Hematopoietic multipotent progenitor cell treated with erythropoietin and hydrocortisone succinate and interleukin-3 and kit ligand, for 8 days (in vitro differentiated cells): Measurements from ENCODE around the gene COPA.
"Not testable (repeated sequence)": the region's sequence is repeated elsewhere in the genome, so short reads cannot be mapped to it uniquely, and the experiment has no call there.

Experiments
- DNase-seq: peaks from one replicate; pipeline ENCODE4 v3.0.0-alpha.2; 2015

COPA gene

DNA sequence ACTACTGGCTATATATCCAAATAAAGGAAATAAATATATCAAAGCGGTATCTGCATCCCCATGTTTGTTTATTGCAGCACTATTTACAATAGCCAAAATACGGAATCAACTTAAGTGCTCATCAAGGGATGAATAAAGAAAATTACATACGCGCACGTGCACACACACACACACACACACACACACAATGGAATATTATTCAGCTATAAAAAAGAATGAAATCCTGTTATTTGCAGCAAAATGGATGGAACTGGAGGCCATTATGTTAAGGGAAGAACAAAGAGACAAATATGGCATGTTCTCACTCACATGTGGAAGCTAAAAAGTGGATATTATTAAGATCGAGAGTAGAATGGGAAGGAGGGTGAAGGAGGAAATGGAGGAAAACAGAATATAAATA is 20.2 kb downstream of the COPA start:
- no peak for DNase-seq

DNA sequence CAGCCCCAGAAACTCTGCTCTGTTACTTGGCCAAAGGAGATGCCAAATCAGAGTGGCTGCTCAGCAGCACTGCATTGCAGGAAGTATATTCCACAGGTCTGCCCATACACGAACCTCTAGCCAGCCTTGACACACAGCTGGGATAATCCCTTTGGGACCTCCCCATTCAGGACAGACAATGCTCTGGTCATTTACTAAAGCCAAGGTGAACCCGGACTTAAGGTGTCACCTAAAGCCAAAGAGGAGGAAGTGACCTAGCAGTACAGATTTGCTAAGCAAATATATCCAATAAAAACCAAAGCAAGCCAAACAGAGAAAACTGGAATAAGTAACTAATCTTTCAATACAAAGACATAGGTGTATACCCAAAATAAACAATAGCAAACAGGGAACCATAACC is 27.7 kb downstream of the COPA start:
- DNase-seq: no peak

DNA sequence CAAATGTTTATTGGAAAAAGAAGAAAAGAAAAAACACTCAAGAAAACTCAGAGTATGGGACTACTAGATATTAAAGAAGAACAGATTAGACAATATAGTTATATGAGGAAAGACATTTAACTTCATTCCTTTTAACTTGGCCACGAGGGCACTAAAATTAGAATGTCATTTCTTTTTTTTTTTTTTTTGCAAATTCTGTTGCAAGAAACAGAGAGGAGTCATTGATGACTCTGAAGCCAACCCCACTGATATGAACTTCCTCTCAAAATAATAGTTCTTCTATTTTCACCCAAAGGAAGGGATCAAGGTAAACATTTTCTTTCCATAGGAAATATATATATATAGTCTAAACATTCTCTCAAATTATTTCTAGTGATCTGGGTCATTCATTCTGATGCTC is 33.5 kb downstream of the COPA start:
- DNase-seq: no peak

DNA sequence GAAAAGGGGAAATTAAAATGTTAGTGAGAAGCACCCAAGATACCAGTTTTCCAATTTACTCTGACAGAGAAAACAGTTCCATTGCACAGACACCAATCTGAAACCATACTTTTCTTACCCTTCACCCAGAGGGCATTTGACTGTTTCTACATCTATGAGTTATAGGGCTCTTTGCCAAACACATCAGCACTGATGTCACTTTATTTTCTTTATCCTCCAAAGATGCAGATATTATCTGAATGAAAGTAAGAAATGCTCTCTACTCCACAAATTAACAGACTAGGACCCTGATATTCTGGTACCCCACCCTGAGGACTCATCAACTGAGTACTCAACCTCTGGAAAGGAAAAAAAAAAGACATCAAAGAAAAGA is 33.9 kb downstream of the COPA start:
- DNase-seq: no peak

DNA sequence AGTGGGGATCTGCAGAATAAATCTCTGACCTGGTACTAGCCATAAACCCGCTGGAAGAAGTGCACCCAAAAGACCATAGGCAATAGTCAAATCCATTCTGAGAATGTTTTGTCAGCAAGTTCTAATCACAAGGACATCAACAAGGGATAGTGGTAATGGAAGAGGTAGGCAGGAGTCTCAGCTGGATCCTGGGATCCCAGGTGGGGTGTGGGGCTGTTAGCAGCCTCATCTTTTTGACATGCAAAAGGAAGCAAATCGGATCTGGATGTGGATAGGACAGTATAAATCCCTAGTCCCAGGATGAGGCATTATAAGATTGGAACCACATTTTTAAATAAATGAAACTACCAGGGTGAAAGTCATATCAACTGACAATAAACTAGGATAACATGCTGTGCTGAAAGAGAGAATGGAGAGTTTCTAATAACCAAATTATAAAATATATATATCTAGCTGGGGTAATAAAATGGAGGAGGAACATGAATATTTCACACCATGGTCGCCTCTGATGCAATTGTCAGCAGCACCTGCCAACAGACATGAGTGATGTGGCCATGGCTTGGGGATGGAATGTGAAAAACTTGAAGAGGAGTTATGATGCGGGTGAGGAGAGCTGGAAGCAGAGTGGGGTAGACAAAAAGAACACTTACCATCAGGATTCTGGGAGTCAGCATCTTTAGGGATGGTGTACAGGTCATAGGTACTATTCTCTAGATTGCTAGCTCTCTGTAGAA is 34.4 kb downstream of the COPA start:
- DNase-seq: no peak

DNA sequence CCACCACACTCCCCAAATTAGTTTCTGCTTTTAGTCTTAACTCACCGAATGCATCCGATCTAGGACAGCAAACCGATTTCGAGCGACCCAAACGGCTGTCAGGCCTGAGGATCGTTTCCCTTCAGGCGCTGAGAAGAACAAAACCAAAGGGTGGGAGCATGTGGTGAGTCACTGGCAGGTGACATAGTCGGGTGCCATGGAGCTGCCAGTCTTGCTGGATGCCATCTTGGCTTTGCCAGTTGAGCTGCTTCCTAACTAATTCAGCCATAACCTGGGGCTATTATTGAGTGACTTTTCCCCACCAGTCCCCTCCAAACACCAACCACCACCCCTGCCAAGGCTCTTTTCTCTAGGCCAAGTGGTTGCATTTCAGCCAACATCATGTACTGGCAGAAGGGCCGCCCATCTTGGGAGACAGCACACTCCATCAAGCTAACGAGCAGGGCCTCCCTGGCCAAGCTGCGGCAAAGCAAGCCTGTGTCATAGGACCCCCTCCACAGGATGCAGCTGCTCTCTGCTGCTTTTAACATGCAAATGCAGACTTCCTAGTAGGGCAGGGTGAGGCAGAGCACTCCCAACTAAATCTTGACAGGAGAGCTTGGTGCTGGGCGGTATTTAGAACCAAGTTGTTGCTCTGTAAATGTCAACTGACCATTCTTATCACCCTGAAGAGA is 35.8 kb downstream of the COPA start:
- no peak for DNase-seq

DNA sequence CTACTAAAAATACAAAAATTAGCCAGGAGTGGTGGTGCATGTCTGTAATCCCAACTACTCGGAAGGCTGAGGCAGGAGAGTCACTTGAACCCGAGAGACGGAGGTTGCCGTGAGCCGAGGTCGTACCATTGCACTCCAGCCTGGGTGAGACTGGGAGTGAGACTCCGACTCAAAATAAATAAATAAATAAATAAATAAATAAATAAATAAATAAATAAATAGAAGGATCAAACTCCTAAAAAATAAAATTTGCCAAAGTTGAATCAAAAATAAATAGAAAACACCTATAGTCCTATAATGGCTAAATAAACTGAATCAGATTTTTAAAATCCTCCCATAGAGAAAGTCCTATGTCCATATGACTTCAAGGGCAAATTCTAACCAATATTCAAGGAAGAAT is 42.9 kb downstream of the COPA start:
- no peak for DNase-seq

DNA sequence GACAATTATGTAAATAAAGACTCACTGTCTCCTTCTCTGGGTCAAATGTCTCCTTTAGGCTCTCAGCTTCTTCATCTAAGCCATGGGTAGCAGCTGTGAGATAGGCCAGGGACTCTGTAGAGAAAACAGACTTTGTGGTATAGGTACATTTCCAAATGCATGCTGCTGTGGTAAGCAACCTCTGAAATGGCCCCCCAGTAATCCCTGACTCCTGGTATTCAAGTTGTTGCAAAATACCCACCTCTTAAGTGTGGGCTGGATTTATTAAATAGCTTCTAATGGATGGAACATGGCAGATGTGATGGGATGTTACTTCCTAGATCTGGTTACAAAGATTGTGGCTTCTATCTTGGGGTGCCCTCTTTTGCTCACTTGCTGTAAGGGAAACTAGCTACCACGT is 47.0 kb downstream of the COPA start:
- no peak for DNase-seq

DNA sequence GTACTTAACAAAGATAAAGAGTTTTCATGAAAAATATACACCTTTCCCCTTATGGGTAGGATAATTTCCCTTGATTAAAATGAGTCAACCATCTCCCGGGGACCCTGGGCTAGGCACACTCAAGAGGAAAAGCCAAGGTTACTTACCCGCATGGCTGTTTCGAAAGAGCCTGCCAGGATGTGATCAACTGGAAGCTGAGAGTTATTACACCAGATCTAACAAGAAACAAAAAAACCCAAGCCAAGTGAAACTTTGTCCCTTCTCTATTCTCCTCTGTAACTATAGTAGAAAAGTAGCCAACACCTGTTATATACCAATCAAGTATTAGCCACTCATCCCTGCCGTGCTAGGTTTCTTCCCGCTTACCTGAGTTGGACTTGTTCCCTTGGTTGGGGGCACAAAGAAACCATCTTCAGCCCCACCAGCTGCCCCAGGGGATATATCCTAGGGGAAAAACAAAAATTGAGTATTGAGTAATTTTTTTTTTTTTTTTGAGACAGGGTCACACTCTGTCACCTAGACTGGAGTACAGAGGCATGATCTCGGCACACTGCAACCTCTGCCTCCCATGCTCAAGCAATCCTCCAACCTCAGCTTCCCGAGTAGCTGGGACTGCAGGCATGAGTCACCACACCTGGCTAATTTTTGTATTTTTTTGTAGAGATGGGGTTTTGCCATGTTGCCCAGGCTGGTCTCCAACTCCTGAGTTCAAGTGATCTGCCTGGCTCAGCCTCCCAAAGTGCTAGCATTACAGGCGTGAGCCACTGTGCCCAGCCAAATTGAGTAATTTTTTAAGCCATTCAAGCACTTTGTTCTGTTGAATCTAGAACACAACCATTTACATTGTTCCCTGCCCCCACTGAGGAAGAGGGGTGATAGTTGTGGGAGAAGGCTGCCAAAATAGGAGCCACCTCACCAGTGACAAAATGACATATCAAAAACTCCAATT is 49.8 kb downstream of the COPA start:
- no peak for DNase-seq

DNA sequence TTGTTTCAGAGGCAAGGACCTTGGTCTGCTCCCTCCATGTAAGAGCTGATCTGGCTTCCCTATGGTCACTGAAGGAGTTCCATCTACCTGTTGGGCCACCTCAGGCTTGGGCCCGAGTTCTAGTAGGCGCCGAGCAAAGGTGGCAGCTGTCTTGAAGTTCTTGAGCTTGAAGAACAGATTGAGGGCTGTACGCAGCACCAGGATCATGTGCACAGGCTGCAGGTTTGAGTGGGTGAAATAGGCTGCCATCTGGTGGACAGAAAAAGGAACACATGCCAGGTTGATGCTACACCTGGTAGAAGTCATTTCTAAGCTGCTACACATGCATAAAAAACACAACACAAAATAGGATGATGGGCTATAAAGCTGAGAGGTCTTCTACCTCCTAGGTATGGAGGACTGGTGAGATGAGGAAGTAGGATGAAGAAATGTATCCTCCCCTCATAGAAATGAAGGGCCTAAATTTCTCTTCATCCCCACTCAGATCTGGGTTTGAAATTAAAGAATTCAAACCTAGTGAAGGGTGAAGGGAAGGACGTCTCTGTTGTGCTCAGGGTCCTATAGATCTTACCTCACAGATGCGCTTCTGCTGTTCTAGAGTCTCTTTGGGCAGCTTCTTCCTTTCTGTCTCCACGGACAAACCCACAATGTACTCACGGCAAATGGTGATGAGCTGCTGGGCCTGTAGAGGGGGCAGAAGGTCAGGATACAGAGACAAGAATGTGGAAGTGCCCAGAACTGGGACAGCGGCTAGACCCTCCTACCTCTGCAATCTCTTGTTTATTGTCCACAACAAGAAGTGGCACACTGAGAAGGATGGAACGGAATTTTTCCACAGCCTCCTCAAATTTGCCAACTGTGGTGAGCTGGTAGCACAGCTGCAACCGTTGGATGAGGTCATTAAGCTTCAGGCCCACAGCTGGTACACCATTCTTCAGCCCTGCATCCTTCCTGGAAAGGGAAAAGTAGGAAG is 51.5 kb downstream of the COPA start:
- DNase-seq: peak; percentile 65

DNA sequence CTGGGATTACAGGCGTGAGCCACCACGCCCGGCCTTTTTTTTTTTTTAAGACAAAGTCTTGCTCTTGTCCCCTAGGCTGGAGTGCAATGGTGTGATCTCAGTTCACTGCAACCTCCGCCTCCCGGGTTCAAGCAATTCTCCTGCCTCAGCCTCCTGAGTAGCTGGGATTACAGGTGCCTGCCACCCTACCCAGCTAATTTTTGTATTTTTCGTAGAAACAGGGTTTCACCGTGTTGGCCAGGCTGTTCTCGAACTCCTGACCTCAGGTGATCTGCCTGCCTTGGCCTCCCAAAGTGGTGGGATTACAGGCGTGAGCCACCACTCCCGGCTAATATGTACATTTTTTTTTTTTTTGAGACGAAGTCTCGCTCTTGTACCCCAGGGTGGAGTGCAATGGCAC is 55.3 kb downstream of the COPA start:
- not testable (repeated sequence) for DNase-seq

DNA sequence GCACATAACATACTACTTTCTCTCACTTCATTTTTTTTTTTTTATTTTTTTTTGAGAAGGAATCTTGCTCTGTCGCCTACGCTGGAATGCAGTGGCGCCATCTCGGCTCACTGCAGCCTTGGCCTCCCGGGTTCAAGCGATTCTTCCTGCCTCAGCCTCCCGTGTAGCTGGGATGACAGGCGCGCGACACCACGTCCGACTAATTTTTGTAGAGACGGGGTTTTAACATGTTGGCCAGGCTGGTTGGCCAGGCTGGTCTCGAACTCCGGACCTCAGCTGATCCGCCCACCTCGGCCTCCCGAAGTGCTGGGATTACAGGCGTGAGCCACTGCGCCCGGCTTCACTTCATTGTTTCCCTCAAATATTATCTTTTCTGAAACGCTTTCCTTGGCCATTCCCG is 57.5 kb downstream of the COPA start:
- DNase-seq: no peak

DNA sequence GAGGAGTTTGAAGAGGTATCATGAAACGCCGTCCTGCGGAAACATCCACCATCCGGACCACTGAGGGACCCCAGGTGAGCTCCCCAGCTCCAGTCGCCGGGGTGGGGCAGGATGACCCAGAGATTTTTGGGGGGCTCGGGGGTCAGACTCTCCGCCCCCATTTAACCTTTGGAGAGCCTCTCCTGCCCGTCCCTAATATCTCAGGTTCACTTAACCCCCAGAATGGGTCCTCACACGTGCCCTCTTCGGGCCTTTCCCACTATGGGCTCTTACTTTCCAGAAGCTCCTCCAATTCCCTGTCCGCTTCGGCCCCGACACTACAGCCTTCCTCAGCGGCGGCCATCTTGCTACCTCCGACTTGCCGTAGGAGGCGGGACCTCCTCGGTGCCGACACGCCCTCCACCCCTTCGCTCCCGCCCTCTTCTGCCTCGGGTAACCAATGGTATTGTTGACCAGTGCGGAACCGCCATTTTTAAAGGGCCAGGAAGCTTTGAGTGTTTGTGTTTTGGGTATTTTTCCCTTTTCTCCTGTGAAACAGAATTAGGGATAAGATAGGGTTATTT is 58.2 kb downstream of the COPA start, which contains the start of gene PEX19:
Gene PEX19, minus strand, starts transcription at position 352 of the 563 bp plus-strand sequence. Its CDS starts 9 bp downstream, at position 343.
- DNase-seq: peak; percentile 90

DNA sequence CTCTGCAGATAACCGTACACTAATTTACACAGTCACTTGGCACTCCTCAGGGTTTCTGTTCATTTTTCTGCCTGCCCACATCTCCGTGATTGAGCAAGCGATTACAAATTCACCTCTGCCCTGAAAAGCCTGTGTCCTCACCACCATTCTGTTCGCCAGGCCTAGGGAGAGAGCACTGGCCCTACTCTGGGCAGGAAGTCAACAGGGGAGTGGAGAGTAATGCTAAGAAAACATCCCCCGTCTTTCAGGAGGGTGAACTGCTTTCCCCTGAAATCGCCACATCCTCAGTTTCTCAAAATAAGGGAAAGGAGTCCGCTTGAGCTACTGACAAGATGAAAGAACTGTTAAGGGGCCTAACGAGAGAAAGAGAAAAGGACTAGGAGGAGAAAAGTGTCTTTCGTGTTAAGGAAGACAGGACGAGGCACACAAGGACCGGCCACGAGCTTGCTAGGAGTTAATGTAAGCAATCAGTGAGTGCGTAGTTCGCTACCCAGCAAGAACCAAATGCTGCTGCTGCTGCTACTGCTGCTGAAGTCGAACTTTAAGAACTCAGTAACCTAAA is 58.7 kb downstream of the COPA start:
- DNase-seq: peak; percentile 41

DNA sequence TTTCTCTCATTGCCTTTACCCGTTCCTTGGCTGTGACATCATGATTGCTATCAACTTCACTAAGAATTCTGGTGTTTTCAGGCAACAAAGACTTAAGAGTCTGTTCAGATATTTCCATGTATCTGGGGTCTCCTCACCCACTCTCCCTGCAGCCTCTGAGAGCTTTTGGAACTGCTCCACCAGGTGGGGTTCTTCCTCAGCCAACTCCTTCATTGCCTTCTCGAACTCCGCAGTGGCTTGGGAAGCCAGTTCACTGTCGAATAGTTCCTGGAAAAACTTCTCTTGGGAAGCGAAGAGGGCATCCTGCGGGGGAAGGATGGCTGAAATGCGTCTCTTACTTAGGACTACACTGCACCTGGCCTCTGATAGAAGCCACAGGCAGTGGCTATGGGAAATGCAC is 60.2 kb downstream of the COPA start:
- DNase-seq: no peak

DNA sequence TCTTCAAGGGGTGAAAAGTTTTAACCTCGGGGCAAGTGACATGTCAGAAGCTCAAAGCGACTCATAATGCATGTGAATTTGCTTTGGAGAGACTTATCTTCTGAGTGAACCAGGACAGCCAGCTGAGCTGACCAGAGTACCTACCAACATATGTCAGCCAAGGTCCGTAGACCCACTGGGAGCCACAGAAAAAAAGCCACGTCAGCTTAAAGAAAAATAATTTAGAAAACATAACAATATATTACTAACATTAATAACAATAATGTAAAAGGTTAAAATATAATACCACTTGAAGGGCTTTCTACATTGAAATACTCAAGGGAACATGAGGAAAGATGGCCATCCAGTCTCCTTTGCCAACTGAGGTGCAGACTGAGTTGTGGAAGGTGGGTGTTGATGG is 65.1 kb downstream of the COPA start:
- no peak for DNase-seq

DNA sequence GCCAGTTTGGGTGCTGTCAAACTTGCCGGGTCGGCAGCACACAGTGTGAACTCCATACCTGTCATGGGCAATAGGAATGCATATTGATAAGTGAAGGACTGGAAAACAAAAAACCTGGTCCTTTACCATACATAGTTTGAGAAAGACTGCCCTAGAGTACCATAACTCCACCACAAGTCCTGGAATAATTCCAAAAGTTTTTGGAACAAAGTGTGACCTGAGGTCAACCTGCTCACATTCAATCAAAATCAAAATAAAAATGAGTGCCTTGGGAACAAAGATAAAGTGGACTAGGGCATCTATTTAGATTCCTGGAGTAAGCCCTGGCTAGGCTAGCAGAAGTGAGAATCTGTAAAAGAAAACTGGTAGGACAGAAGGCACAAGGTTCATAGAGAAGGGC is 65.7 kb downstream of the COPA start:
- no peak for DNase-seq

DNA sequence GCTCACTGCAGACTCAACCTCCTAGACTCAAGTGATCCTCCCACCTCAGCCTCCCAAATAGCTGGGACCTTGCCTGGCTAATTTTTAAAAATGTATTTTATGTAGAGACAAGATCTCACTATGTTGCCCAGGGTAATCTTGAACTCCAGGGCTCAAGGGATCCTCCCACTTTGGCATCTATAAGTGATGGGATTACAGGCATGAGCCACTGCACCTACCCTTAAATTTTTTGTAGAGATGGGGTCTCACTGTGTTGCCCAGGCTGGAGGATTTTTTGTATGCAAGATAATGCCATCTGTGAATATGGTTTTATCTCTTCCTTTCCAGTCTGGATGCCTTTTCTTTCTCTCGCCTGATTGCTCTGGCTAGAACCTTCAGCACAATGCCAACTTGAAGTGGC is 72.0 kb downstream of the COPA start:
- DNase-seq: no peak

DNA sequence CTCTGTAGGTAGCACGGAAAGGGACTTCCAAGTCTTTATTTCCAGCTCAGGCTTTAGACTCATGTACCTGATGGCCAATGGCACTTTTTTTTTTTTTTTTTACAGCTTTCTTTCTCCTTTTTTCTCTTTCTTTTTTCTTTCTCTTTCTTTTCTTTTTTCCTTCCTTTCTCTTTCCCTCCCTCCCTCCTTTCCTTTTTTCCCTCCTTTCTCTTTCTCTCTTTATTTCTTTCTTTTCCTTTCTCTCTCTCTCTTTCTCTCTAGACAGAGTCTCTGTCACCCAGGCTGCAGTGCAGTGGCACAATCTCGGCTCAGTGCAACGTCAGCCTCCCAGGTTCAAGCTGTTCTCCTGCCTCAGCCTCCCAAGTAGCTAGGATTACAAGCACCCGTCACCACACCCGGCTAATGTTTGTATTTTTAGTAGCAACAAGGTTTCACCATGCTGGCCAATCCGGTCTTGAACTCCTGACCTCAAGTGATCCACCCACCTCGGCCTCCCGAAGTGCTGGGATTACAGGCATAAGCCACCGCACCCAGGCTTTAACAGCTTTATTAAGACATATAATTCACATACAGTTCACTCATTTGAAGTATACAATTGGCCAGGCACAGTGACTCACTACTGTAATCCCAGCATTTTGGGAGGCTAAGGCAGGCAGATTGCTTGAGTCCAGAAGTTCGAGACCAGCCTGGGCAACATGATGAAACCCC is 75.6 kb downstream of the COPA start:
- no peak for DNase-seq

DNA sequence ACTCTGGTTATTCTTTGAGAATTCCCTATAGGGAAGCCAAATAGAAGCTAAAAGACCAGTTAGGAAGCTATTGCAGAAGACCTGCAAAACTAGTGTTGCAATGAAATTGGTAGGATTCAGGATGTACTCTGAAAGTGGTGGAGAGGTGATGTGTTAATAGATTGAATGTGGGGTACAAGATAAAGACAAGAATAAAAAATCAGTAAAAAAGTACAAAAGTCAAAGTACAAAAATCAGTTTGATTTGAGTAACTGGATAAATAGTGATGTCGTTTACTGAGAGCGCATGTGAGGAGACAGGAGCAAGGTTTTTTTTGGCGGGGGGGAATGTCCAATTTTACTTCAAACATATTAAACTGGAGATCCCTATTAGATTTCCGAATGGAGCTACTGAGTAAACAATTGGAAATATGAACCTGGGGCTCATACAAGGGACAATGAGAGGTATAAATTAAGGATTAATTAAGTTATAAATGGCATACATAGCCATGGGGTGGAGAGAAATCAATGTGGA is 78.2 kb downstream of the COPA start:
- no peak for DNase-seq
